ENCODE measurements around the gene POLG.

The POLG gene

DNA sequence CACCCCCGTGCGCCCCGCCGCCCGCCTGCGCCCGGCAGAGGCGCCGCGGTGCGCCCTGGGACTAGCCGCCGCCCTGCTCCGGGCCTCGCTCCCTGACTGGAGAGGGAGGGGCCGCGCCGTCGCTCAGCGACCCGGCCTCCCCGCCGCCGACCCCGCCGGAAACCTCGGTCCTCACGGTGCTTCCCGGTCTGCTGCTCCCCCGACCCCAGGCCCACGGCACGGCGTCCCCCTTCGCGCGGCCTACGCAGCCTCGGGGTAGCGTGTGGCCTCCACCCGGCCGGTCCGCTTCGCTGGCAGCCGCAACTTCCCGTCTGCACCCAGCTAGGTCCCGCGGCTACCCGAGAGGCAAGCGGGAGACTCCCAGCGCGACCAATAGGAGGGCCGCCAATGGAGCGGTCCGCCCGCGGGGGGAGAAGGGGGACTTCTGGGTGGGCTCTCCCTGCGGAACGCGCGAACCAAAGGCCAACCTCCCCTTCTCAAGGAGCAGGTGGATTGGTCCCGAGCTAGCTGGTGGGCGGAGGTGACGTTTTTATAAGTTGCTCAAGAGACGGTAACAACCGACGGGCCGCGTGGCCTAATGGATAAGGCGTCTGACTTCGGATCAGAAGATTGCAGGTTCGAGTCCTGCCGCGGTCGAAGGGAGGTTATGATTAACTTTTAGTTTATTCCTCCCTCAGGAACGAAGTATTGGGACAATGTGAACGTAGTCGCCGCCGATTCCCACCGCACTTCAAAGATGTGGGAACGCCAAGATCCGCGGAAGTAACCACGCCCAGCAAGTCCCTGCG is at the start of gene POLG:
POLG (minus strand) TSS at position 315 of the 788 bp plus-strand sequence. CDS start 1,070 bp downstream, outside the sequence.
- Mint-ChIP-seq H3K9me3 (no peaks in the 10 kb centered on the region), H3K36me3 (peaks cover 62% of the 10 kb centered on the region), H3K4me1 (peaks cover 53% of the 10 kb centered on the region), H3K27ac (peak within 1 kb of the TSS; percentile 100), H3K4me3 (peak within 1 kb of the TSS; percentile 84)
- ATAC-seq (peak; percentile 94), DNase-seq (ENCODE audit: low spot score in 2 of 2) (peak; percentile 99 to 100)

DNA sequence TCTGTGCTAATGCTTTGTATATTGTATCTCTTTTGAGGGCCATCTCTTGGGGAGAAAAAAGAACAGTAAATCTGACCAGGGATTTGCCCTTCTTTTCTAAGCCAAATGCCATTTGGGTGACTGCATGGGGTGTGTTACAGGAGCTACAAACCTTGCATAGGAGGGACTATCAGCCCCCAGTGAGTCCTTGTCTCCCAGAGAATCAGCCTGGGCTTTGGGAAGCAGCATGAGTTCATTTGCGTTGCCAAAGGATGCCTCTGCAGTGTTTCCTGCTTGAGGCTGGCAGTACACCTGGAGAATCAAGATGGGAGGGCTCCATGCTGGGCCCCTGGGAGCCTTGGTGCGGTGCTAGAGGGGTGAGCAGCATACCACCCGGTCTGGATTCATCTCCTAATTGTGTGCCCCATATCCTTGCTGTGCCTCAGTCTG is 49.6 kb upstream of the POLG start:
- H3K4me3 Mint-ChIP-seq: no peak overlapping the region
- DNase-seq (ENCODE audit: low spot score in 2 of 2) (no peak), ATAC-seq (no peak)
- H3K36me3 Mint-ChIP-seq: no peaks in the 10 kb centered on the region
- no peaks in the 10 kb centered on the region for H3K4me1 Mint-ChIP-seq
- no peak overlapping the region for H3K27ac Mint-ChIP-seq
- no peaks in the 10 kb centered on the region for H3K9me3 Mint-ChIP-seq

DNA sequence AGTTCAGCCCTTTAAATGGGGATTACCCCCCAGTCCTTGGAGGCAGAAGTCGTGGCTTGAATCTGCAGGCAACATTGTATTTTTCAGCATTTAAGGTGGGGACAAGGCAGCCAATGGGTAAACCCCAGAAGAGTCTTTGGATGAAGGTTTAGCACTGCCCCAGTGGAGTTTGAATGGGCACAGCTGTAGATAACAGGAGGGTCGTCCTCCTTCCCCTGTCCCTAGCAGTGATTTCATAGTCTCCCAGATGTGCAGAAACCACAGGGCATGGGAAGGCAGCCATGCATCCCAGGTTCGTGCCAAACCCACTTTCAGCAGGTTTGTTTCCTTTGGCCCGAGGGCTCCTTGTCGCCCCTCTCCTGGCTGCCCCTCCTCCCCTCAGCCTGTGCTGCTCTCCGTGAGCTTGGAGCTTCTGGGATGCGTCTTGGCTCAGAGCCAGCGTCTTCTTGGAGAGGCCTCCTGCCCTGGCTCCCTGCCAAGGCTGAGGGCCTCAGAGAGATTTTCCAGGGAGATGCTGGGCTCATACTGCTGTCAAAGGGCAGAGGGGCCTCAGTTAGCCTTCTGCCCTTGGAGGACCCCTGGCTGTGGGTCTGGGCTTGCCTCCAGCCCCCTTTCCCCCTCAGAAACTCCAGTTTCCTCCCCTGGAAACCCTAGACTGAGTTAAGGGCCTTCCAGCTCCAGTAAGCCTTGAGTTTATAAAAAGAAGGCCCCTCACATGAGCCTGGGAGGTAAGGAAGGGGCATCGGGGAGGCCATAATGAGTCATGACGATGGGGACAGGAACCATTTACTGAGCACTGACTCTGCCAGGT is 48.9 kb upstream of the POLG start:
- H3K36me3 Mint-ChIP-seq: no peaks in the 10 kb centered on the region
- ATAC-seq (no peak), DNase-seq (ENCODE audit: low spot score in 2 of 2) (no peak)
- no peaks in the 10 kb centered on the region for H3K4me1 Mint-ChIP-seq
- no peak overlapping the region for H3K4me3 Mint-ChIP-seq
- no peaks in the 10 kb centered on the region for H3K9me3 Mint-ChIP-seq
- H3K27ac Mint-ChIP-seq: no peak overlapping the region

- Mint-ChIP-seq H3K27ac (no peak overlapping the region), H3K36me3 (no peaks in the 10 kb centered on the region), H3K4me3 (no peak overlapping the region), H3K9me3 (no peaks in the 10 kb centered on the region), H3K4me1 (peaks cover 8% of the 10 kb centered on the region)
- no peak for DNase-seq (ENCODE audit: low spot score in 2 of 2)
- no peak for ATAC-seq
Measured at GRCh38 chr15:89381888-89382686, 47.5 kb upstream of the POLG start.

DNA sequence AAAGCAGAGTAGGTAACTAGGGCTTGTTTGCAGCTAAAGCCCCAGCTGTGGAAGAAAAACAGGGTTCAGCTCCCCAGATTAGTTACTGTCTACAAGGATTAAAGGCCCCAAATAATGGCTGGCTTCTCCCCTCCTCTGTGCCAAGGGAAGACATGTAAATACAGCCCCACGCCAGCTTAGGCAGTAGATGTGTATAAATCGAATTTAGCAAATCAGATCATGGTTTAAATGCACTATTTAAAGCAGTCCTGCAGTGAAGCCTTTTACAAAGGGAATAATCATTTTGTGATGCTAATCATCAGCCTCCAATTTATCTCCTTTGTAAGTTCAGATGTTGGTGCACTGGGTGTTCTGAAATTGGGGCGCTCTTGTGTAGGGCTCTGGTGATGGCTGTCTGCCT is 46.7 kb upstream of the POLG start:
- Mint-ChIP-seq H3K27ac (no peak overlapping the region), H3K4me3 (no peak overlapping the region), H3K9me3 (no peaks in the 10 kb centered on the region), H3K36me3 (no peaks in the 10 kb centered on the region), H3K4me1 (peaks cover 8% of the 10 kb centered on the region)
- DNase-seq (ENCODE audit: low spot score in 2 of 2) (no peak), ATAC-seq (no peak)

DNA sequence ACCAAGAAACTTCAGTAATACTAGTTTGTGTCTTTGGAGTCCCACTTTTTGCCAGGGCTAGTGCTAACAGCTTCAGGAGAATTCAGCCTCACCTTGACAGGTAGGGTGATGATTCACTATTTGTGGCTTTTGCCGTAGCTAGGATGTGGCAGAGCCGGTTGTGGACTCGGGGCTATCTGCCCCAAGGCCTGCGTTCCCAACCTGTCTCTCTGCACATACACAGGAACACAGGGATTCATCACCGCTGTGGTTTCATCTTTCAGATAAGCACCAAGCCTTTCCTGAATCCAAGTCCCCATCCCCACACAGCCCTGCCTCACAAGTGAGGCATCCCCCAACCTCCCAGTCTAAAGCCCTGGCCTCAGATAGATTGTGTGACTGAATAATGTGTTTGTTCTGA is 45.2 kb upstream of the POLG start:
- H3K4me3 Mint-ChIP-seq: peak overlapping the region; percentile 60

DNA sequence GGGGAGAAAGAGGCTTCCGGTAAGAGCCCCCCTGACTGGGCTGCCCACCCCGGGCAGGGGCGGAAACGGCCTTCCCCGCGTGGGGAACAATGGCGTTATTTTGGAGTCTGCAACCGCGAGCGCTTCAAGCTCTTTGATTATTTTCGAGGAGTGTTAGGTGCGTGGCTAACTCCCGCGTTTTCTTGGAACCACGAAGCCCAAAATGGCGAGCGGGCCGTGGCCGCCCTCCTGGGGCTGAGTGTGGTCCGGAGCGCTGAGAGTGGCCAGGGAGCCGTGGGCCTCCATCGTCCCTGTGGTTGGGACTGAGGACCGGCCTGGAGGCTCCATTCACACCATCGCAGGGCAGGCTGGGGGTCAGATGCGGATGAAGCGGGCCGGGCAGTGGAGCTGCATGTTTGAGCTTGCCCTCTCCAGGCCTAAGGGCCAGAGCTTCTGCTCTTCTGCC is 44.6 kb upstream of the POLG start:
- DNase-seq (ENCODE audit: low spot score in 2 of 2): no peak
- Mint-ChIP-seq H3K36me3 (no peaks in the 10 kb centered on the region), H3K4me1 (peaks cover 8% of the 10 kb centered on the region), H3K9me3 (no peaks in the 10 kb centered on the region), H3K4me3 (peak overlapping the region; percentile 60), H3K27ac (peak overlapping the region; percentile 85)
- ATAC-seq: no peak

More for the DNA sequence above, 45.2 kb upstream of the POLG start:
- no peak for DNase-seq (ENCODE audit: low spot score in 2 of 2)
- no peak for ATAC-seq
- Mint-ChIP-seq H3K27ac (no peak overlapping the region), H3K4me1 (peaks cover 8% of the 10 kb centered on the region), H3K36me3 (no peaks in the 10 kb centered on the region), H3K9me3 (no peaks in the 10 kb centered on the region)

GRCh38 chr15:89378296-89379151 is 43.9 kb upstream of the POLG start:
- Mint-ChIP-seq H3K4me1 (peaks cover 8% of the 10 kb centered on the region), H3K4me3 (peak overlapping the region; percentile 60), H3K27ac (peak overlapping the region; percentile 85), H3K36me3 (no peaks in the 10 kb centered on the region), H3K9me3 (no peaks in the 10 kb centered on the region)
- ATAC-seq (peak; percentile 48), DNase-seq (ENCODE audit: low spot score in 2 of 2) (no peak)

GRCh38 chr15:89377842-89378295 is 43.2 kb upstream of the POLG start:
- peak overlapping the region; percentile 85 for H3K27ac Mint-ChIP-seq

GRCh38 chr15:89377024-89377841 is 42.6 kb upstream of the POLG start:
- no peak for ATAC-seq
- Mint-ChIP-seq H3K9me3 (no peaks in the 10 kb centered on the region), H3K4me1 (peaks cover 8% of the 10 kb centered on the region), H3K36me3 (no peaks in the 10 kb centered on the region), H3K4me3 (peak overlapping the region; percentile 60), H3K27ac (no peak overlapping the region)
- no peak for DNase-seq (ENCODE audit: low spot score in 2 of 2)

More at GRCh38 chr15:89377842-89378295, 43.2 kb upstream of the POLG start:
- no peak for DNase-seq (ENCODE audit: low spot score in 2 of 2)
- Mint-ChIP-seq H3K9me3 (no peaks in the 10 kb centered on the region), H3K4me3 (peak overlapping the region; percentile 60), H3K4me1 (peaks cover 8% of the 10 kb centered on the region), H3K36me3 (no peaks in the 10 kb centered on the region)
- peak; percentile 31 for ATAC-seq

DNA sequence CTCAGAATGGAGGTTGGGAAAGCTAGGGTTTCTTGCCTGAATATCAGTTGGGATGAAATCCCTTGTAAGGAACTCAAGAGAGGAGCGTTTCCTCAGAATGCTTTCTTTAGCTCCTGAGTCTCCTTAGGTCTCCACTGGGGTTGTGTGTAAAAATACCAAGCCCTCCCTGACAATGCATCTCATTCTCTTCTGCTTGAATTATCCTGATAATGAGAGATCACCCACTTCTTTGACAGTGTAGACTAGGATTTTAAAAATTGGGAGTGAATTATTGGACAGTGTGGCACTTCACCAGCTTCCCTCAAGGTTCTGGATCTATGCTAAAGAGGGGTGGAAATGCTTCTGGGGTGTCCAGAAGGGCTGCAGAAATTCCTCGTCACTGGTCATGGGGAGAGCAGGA is 41.8 kb upstream of the POLG start:
- no peak for DNase-seq (ENCODE audit: low spot score in 2 of 2)
- H3K4me3 Mint-ChIP-seq: no peak overlapping the region
- no peak for ATAC-seq

DNA sequence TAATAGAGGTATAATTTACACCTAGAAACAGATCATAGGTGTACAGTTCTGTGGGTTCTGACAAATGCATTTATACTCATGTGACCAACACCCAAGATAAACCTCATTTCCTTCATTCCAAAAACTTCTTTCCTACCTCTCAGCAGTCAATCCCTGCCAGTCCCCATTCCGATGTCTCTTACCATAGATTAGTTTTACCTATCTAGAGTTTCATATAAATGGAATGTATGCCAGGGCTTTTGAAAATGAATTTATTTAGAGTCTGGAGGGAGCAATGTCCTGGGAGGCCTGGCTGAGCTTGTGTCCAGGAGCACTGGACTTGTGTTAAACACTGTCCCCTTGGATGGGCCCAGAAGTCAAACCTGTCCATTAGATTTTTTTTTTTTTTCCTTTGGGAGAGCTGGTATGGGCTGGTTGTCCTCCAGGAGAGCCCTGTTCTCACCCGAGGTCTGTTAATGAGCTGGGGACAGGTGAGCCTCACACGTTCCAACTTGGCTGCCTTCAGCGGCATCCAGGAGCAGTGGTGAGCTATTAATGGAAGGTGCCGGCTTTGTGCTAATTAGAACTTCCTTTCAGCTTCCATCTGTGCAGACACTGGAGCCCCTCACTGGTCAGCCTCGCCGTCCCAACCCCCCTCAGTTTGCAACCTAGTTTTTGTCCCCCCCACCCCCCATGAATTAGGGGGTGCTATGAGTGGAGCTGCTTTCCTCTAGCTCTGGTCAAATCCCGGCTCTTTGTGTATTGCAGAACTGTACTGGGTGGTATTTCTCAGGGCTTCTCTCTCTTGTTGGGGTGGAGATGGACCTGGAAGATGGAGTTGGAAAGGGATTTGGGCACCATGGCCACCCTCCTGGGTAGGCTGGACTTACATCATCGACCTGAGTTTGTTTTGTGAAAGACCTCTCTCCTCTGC is 40.7 kb upstream of the POLG start:
- no peak for ATAC-seq
- Mint-ChIP-seq H3K36me3 (no peaks in the 10 kb centered on the region), H3K9me3 (no peaks in the 10 kb centered on the region), H3K4me1 (peaks cover 20% of the 10 kb centered on the region), H3K4me3 (no peak overlapping the region), H3K27ac (no peak overlapping the region)
- no peak for DNase-seq (ENCODE audit: low spot score in 2 of 2)

More for the DNA sequence above, 41.8 kb upstream of the POLG start:
- no peaks in the 10 kb centered on the region for H3K36me3 Mint-ChIP-seq
- no peaks in the 10 kb centered on the region for H3K9me3 Mint-ChIP-seq
- no peak overlapping the region for H3K27ac Mint-ChIP-seq
- peaks cover 14% of the 10 kb centered on the region for H3K4me1 Mint-ChIP-seq
